Right lobe of liver (tissue), 6 donors: Measurements from ENCODE around the gene AR. TPM values are rescaled to one million over a fixed set of nuclear protein-coding genes. Genes with fewer than 3 reads are reported as not detected.

Experiments used
- ATAC-seq, 4 donors: fragments of 200-7000 bp; cut with Tn5 transposase; one replicate each; pipeline ENCODE4 v1.9.1; 2020; ENCODE audit warnings: mild to moderate bottlenecking in 4 of 4, moderate library complexity in 4 of 4
- DNase-seq, 3 donors: peaks; one replicate each; pipeline ENCODE4 v3.0.0-alpha.2; 2020
- H3K27ac ChIP-seq, 3 donors: fragments of 200-600 bp; one replicate each; pipeline ENCODE4 v1.8.0; 2022
- H3K27me3 ChIP-seq, 2 donors: fragments of 200-600 bp; one replicate each; pipeline ENCODE4 v1.8.0; 2022
- H3K36me3 ChIP-seq, 4 donors: fragments of 200-600 bp; sonication (generic) in 1 of 4; one replicate each; pipeline versions ENCODE4 v1.5.1 to v1.8.0; 2017 to 2022; ENCODE audit warnings: control low read depth in 1 of 4
- H3K4me1 ChIP-seq, 4 donors: fragments of 200-600 bp; sonication (generic) in 1 of 4; one replicate each; pipeline versions ENCODE4 v1.5.1 to v1.8.0; 2017 to 2022; ENCODE audit warnings: control low read depth in 1 of 4
- H3K4me3 ChIP-seq, 3 donors: fragments of 200-600 bp; one replicate each; pipeline ENCODE4 v1.8.0; 2022
- H3K9me3 ChIP-seq, 4 donors: fragments of 200-600 bp; sonication (generic) in 1 of 4; one replicate each; pipeline versions ENCODE4 v1.5.1 to v1.8.0; 2017 to 2022; ENCODE audit warnings: control low read depth in 1 of 4
- POLR2A ChIP-seq: fragments of 450-650 bp; IDR thresholded peaks from one replicate; pipeline ENCODE4 v1.6.1; 2017; ENCODE audit warnings: antibody characterized with exemption, mild to moderate bottlenecking
- WGBS: methylation state at CpG from one replicate; pipeline ENCODE4 v1.1.6; 2018; ENCODE audit warnings: low coverage, low lambda C conversion rate; ENCODE audit not compliant: insufficient coverage; ENCODE audit errors: missing lambda C conversion rate; 5-methylcytosine and 5-hydroxymethylcytosine counted together
- intact Hi-C, 2 donors: fragments of 100-400 bp; cut with DNase I; formaldehyde crosslinking; loops; one replicate each; pipeline versions ENCODE4 v1.11.2 to v1.14.1; 2022
- long read RNA-seq: library from polyadenylated mRNA; unstranded; transcript quantifications from one replicate; pipeline ENCODE4 v2.0.0, GENCODE V29; 2019
- total RNA-seq, 6 experiments: library from RNA; depleted of rRNA in 2 of 6; stranded (reverse); fragments of >200 nt in 2 of 6; fragmentation: NEBNext Ultra II Directional in 3 of 6; extraction: Animal tissue kit (Norgen Biotek cat#: 25700) in 3 of 6; gene quantifications; one replicate each; pipeline versions ENCODE4 v1.1.0 to v1.2.4, GENCODE V29; 2016 to 2023
- TF ChIP-seq, protein P1 (sequence below), 4 donors: fragments of 200-600 bp in 3 of 4; fragments of 450-650 bp in 1 of 4; IDR thresholded peaks; one replicate each; pipeline versions ENCODE4 v1.5.1 to v1.8.0; 2016 to 2022; ENCODE audit warnings: antibody characterized with exemption in 4 of 4, mild to moderate bottlenecking in 2 of 4
- donor health status: DM: no; HTN: yes; CAD: no.
- donor health status: DM: no; HTN: no; CAD: no.
- donor health status: DM: no; HTN: no; CAD: no.
- donor health status: DM: no; HTN: yes; CAD: no.
- donor health status: DM: no; HTN: yes; CAD: no.

The AR gene, protein sequence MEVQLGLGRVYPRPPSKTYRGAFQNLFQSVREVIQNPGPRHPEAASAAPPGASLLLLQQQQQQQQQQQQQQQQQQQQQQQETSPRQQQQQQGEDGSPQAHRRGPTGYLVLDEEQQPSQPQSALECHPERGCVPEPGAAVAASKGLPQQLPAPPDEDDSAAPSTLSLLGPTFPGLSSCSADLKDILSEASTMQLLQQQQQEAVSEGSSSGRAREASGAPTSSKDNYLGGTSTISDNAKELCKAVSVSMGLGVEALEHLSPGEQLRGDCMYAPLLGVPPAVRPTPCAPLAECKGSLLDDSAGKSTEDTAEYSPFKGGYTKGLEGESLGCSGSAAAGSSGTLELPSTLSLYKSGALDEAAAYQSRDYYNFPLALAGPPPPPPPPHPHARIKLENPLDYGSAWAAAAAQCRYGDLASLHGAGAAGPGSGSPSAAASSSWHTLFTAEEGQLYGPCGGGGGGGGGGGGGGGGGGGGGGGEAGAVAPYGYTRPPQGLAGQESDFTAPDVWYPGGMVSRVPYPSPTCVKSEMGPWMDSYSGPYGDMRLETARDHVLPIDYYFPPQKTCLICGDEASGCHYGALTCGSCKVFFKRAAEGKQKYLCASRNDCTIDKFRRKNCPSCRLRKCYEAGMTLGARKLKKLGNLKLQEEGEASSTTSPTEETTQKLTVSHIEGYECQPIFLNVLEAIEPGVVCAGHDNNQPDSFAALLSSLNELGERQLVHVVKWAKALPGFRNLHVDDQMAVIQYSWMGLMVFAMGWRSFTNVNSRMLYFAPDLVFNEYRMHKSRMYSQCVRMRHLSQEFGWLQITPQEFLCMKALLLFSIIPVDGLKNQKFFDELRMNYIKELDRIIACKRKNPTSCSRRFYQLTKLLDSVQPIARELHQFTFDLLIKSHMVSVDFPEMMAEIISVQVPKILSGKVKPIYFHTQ
- 10 to 100 TPM; 18.5 to 77.5 (median 47.3) TPM for total RNA-seq
- long read RNA-seq, partial matches to known transcripts = 4 of 7 reads
- long read RNA-seq, other reads (novel, unspliced or antisense) = 3 of 7 reads

DNA sequence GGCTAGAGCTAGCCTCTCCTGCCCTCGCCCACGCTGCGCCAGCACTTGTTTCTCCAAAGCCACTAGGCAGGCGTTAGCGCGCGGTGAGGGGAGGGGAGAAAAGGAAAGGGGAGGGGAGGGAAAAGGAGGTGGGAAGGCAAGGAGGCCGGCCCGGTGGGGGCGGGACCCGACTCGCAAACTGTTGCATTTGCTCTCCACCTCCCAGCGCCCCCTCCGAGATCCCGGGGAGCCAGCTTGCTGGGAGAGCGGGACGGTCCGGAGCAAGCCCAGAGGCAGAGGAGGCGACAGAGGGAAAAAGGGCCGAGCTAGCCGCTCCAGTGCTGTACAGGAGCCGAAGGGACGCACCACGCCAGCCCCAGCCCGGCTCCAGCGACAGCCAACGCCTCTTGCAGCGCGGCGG lies at the start of gene AR:
TSS of gene AR (plus strand) at position 204 of the 400 bp plus-strand sequence. CDS start 1,126 bp downstream, outside the sequence.
- Histone ChIP-seq H3K4me3 (peak within 1 kb of the TSS; percentile 33 to 61 (median 57)), H3K36me3 (no peaks in the 10 kb centered on the region), H3K4me1 (peaks cover 0 to 7% (median 1%) of the 10 kb centered on the region in 4 donors), H3K27me3 (no peaks in the 10 kb centered on the region), H3K9me3 (no peaks in the 10 kb centered on the region), H3K27ac (peak within 1 kb of the TSS; percentile 26 to 75 (median 45))
- ATAC-seq (peak; percentile 80 to 90 (median 85)), DNase-seq (peak; percentile 82 to 90 (median 88))
- WGBS = 18% methylated on average over 10 of the region's 30 CpGs
- TF ChIP-seq, protein P1, sequence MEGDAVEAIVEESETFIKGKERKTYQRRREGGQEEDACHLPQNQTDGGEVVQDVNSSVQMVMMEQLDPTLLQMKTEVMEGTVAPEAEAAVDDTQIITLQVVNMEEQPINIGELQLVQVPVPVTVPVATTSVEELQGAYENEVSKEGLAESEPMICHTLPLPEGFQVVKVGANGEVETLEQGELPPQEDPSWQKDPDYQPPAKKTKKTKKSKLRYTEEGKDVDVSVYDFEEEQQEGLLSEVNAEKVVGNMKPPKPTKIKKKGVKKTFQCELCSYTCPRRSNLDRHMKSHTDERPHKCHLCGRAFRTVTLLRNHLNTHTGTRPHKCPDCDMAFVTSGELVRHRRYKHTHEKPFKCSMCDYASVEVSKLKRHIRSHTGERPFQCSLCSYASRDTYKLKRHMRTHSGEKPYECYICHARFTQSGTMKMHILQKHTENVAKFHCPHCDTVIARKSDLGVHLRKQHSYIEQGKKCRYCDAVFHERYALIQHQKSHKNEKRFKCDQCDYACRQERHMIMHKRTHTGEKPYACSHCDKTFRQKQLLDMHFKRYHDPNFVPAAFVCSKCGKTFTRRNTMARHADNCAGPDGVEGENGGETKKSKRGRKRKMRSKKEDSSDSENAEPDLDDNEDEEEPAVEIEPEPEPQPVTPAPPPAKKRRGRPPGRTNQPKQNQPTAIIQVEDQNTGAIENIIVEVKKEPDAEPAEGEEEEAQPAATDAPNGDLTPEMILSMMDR (IDR thresholded peaks at IDR 0.05) = no peak
- TF ChIP-seq POLR2A = peak; percentile 55
- intact Hi-C loops = no loop called here

DNA sequence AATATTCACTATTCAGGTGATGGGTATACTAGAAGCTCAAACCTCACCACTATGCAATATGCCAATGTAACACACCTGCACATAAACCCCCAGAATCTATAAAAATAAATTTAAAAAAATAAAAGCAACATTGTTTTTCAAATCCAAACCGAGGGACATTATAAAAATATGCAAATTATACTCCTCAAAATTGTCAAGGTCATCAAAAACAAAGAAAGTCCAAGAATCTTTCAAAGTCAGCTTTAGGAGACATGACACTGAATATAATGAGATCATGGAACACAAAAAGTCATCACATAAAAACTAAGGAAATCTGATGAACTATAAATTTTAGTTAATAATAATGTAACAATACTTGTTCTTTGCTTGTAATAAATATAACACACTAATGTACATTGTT lies 43.2 kb upstream of the AR start:
- DNase-seq (no peak), ATAC-seq (no peak)
- TF ChIP-seq POLR2A = no peak
- TF ChIP-seq, protein P1 (IDR thresholded peaks at IDR 0.05) = no peak
- Histone ChIP-seq H3K4me3 (no peak overlapping the region), H3K27ac (no peak overlapping the region), H3K4me1 (no peaks in the 10 kb centered on the region), H3K9me3 (peaks cover 0 to 7% (median 3%) of the 10 kb centered on the region in 4 donors), H3K27me3 (no peaks in the 10 kb centered on the region), H3K36me3 (no peaks in the 10 kb centered on the region)
- intact Hi-C loops = no loop called here
- 6% methylated on average over 1 of the region's 1 CpG for WGBS

DNA sequence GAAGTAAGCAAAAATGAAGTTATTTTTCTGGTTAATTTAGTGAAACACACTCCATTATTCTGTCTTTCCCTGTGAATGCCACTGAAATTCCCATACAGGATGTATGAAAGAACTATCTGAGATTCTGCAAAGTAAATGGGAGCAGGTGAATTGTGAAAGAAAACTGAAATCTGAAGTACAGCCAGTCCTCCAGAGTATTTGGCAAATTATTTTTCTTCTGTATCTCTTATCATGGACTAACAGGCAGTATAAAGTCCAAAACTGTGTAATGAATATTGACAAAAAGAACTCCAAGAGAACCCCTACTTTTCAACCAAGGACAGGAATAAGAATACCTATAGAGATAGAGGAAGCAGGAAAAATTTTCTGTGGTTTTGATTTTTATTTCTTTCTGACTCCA lies 40.8 kb upstream of the AR start:
- no peaks in the 10 kb centered on the region for H3K27me3 ChIP-seq
- DNase-seq (no peak), ATAC-seq (peak; percentile 31 to 78 (median 60))
- H3K27ac ChIP-seq = no peak overlapping the region
- H3K36me3 ChIP-seq = no peaks in the 10 kb centered on the region
- intact Hi-C loops = no loop called here
- TF ChIP-seq, protein P1 (IDR thresholded peaks at IDR 0.05) = no peak
- TF ChIP-seq POLR2A = no peak
- peaks cover 0 to 7% (median 3%) of the 10 kb centered on the region in 4 donors for H3K9me3 ChIP-seq
- H3K4me1 ChIP-seq = no peaks in the 10 kb centered on the region
- no peak overlapping the region for H3K4me3 ChIP-seq

DNA sequence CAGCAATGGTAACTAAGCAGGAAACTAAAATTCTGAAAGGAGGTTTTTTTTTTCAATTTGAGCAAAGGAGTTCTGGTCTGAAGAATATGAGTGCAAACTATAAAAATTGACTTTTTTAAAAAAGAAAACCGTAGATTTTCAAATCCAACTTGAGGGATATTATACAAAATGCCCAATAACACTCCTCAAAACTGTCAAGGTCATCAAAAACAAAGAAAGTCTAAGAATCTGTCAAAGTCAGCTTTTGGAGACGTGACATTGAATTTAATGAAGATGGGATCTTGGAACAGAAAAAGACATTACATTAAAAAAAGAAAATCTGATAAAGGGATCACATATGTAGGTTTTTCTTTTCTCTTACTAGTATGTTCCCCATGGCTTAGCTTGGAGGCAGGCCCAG lies 40.4 kb upstream of the AR start:
- no peaks in the 10 kb centered on the region for H3K27me3 ChIP-seq
- H3K4me1 ChIP-seq = no peaks in the 10 kb centered on the region
- WGBS = 36% methylated on average over 2 of the region's 2 CpGs
- ATAC-seq (no peak), DNase-seq (no peak)
- intact Hi-C loops = no loop called here
- no peak overlapping the region for H3K27ac ChIP-seq
- H3K9me3 ChIP-seq = peaks cover 0 to 6% (median 3%) of the 10 kb centered on the region in 4 donors
- TF ChIP-seq, protein P1 (IDR thresholded peaks at IDR 0.05) = no peak
- TF ChIP-seq POLR2A = no peak
- H3K36me3 ChIP-seq = no peaks in the 10 kb centered on the region
- H3K4me3 ChIP-seq = no peak overlapping the region
